ENCODE results near the gene ARHGEF10L. TPM values are rescaled to one million over a fixed set of nuclear protein-coding genes. Genes with fewer than 3 reads are reported as not detected.
"Not testable (repeated sequence)": the region's sequence is repeated elsewhere in the genome, so short reads cannot be mapped to it uniquely, and the experiment has no call there.

ARHGEF10L gene
- total RNA-seq, 1 donor from 2014 or later, result 33.1 TPM

DNA sequence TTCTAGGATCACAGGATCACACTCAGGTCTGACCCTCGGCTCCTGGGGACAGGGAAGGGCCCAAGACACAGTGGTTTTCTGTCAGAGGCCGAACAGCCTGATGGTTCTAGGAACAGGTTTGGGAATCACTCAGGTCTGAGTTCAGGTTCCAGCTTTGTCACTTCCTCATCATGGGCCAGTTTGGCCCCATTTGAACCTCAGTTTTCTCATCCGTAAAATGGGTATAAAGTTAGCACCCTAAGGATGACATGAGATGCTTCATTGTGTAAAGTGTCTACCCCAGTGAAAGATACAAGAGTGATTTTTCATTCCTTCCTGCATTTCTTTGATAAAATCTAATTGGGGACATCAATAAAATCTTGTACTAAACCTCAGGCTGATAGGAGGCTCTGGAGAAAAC lies 204.4 kb downstream of the ARHGEF10L start:
- H3K4me3 Mint-ChIP-seq, result no peak overlapping the region
- no peak for DNase-seq (ENCODE audit: low spot score in 2 of 2, unreplicated experiment in 2 of 2)
- TF ChIP-seq, protein P1, sequence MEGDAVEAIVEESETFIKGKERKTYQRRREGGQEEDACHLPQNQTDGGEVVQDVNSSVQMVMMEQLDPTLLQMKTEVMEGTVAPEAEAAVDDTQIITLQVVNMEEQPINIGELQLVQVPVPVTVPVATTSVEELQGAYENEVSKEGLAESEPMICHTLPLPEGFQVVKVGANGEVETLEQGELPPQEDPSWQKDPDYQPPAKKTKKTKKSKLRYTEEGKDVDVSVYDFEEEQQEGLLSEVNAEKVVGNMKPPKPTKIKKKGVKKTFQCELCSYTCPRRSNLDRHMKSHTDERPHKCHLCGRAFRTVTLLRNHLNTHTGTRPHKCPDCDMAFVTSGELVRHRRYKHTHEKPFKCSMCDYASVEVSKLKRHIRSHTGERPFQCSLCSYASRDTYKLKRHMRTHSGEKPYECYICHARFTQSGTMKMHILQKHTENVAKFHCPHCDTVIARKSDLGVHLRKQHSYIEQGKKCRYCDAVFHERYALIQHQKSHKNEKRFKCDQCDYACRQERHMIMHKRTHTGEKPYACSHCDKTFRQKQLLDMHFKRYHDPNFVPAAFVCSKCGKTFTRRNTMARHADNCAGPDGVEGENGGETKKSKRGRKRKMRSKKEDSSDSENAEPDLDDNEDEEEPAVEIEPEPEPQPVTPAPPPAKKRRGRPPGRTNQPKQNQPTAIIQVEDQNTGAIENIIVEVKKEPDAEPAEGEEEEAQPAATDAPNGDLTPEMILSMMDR (IDR thresholded peaks at IDR 0.05; ENCODE audit: unreplicated experiment), result no peak
- H3K4me1 Mint-ChIP-seq, result peaks cover 20% of the 10 kb centered on the region
- H3K36me3 Mint-ChIP-seq, result no peaks in the 10 kb centered on the region
- no peak overlapping the region for H3K27ac Mint-ChIP-seq
- H3K9me3 Mint-ChIP-seq, result no peaks in the 10 kb centered on the region
- peaks cover 31% of the 10 kb centered on the region for H3K27me3 Mint-ChIP-seq (ENCODE audit: low read depth)

DNA sequence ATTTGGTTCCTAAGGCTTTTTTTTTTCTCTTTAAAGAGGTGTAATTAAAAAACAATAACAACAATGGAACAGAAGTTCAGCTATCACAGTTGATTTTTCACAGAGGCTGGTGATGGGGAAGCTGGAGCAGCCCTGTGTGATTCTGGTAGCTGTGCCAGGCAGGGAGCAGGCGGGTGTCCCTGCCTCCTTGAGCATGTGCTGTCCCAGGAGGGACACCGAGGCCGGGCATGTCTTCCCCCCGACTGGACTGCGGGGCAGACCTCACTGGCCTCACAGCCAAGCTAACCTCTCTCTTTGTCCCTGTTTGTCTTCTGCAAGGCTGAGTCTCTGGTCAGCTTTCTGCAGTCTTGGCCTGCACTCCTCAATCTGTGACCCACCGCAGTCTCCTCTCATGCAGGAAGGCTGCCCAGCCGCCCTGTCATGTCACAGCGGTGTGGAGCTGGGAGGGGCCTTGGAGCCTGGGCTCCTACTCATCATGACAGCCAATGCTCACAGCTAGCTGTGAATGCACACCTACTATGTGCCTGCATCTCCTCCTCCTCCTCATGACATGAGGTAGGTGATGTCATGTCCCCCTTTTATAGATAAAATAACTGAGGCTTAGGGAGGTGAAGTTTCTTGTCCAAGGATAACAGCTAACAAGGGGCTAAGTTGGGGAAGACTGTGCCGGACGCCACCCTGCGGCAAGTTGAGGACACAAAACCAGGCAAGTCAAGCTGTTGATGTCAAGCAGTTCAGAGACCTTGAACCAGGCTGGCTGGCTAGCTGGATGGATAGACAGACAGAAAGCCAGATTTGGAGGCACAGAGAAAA lies 205.4 kb downstream of the ARHGEF10L start:
- H3K4me1 Mint-ChIP-seq, result peaks cover 20% of the 10 kb centered on the region
- H3K27ac Mint-ChIP-seq, result no peak overlapping the region
- DNase-seq (ENCODE audit: low spot score in 2 of 2, unreplicated experiment in 2 of 2), result no peak
- H3K36me3 Mint-ChIP-seq, result no peaks in the 10 kb centered on the region
- H3K4me3 Mint-ChIP-seq, result no peak overlapping the region
- no peaks in the 10 kb centered on the region for H3K9me3 Mint-ChIP-seq
- TF ChIP-seq, protein P1 (IDR thresholded peaks at IDR 0.05; ENCODE audit: unreplicated experiment), result no peak
- peaks cover 29% of the 10 kb centered on the region for H3K27me3 Mint-ChIP-seq (ENCODE audit: low read depth)

DNA sequence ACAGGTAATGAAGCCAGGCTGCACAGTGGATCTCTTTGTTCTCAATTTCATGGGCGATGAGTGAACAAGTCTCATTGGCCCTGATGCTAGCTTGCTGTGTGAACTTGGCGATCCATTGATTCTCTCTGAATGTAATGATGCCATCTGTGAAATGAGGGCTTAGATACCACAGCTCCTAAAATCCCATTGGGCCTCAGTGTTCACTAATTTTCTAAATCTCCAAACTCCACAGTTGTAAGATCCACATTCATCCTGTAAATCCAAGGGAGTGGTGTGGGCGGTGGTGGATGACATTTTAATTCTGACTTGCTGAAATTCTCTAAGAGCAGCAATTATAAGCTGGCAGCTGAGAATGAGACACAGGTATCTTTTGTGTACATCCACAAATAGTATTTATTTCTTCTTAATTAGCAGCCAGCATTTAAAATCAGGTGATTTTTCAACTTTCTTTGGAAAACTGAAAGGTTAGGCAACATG lies 206.0 kb downstream of the ARHGEF10L start:
- Mint-ChIP-seq H3K9me3 (no peaks in the 10 kb centered on the region), H3K4me1 (peaks cover 20% of the 10 kb centered on the region), H3K4me3 (no peak overlapping the region), H3K27me3 (ENCODE audit: low read depth) (peaks cover 23% of the 10 kb centered on the region), H3K27ac (no peak overlapping the region), H3K36me3 (no peaks in the 10 kb centered on the region)
- TF ChIP-seq, protein P1 (IDR thresholded peaks at IDR 0.05; ENCODE audit: unreplicated experiment), result no peak
- no peak for DNase-seq (ENCODE audit: low spot score in 2 of 2, unreplicated experiment in 2 of 2)

DNA sequence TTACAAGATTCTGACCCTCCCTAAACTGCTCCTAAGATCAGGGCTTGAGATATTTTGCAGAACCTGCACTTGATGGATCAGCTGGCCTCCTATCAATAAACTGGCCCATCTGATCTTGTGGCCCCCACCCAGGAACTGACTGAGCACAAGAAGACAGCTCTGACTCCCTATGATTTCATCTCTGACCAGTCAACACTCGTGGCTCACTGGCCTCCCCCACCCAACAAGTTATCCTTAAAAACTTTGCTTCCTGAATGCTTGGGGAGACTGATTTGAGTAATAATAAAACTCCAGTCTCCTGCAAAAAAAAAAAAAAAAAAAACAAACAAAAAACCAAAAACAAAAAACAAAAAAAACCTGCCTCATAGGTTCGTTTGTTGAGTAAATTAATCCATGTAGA lies 206.8 kb downstream of the ARHGEF10L start:
- not testable (repeated sequence) for DNase-seq (ENCODE audit: low spot score in 2 of 2, unreplicated experiment in 2 of 2); H3K36me3 Mint-ChIP-seq; H3K27ac Mint-ChIP-seq; H3K9me3 Mint-ChIP-seq; H3K4me3 Mint-ChIP-seq
- Mint-ChIP-seq H3K4me1 (peaks cover 20% of the 10 kb centered on the region), H3K27me3 (ENCODE audit: low read depth) (peaks cover 17% of the 10 kb centered on the region)

DNA sequence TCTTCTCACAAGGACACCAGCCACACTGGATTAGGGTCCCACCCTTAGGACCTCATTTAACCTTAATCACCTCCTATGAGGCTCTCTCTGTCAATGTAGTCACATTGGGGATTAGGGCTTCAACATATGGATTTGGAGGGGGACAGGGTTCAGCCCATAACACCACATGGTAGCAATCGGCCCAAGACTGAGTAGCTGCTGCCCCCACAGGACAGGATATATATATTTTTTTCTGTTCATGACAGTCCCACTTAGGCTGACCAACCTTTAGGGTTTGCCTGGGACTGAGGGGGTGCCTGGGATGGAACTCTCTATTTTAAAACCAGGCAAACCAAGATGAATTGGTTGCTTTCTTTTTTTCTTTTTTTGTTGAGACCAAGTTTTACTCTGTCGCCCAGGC lies 207.4 kb downstream of the ARHGEF10L start:
- no peak for DNase-seq (ENCODE audit: low spot score in 2 of 2, unreplicated experiment in 2 of 2)
- H3K9me3 Mint-ChIP-seq, result no peaks in the 10 kb centered on the region
- H3K36me3 Mint-ChIP-seq, result no peaks in the 10 kb centered on the region
- peaks cover 15% of the 10 kb centered on the region for H3K27me3 Mint-ChIP-seq (ENCODE audit: low read depth)
- H3K4me1 Mint-ChIP-seq, result peaks cover 20% of the 10 kb centered on the region
- H3K4me3 Mint-ChIP-seq, result no peak overlapping the region
- H3K27ac Mint-ChIP-seq, result no peak overlapping the region
- TF ChIP-seq, protein P1 (IDR thresholded peaks at IDR 0.05; ENCODE audit: unreplicated experiment), result no peak

Other genes with a start within 250 kb of the ARHGEF10L start
- gene PADI4, start 231.5 kb upstream of the ARHGEF10L start, total RNA-seq, result not detected in 3 replicates
- not detected in 3 replicates for gene PADI6, start 167.5 kb upstream of the ARHGEF10L start, total RNA-seq
- gene RCC2, start 100.0 kb upstream of the ARHGEF10L start, total RNA-seq, result 155 to 164 TPM (median 159 TPM) in 3 replicates
- gene ACTL8, start 215.6 kb downstream of the ARHGEF10L start, total RNA-seq, result not detected in 3 replicates